ENCODE measurements around the gene UBE2L3. TPM values are rescaled to one million over a fixed set of nuclear protein-coding genes. Genes with fewer than 3 reads are reported as not detected.

Gene UBE2L3
- total RNA-seq, result 23.6 and 36.6 TPM in 2 replicates

GRCh38 chr22:21567456-21568346 is at the start of gene UBE2L3:
Gene UBE2L3, plus strand, starts transcription at chr22:21567714. Its CDS starts 31 bp downstream, at chr22:21567745.

GRCh38 chr22:21551361-21551760 is 16.2 kb upstream of the UBE2L3 start, which contains the start of gene RIMBP3C:
Gene RIMBP3C, minus strand, starts transcription at chr22:21551461. Its CDS starts 485 bp downstream, at chr22:21550976.

GRCh38 chr22:21629255-21630149 is 62.0 kb downstream of the UBE2L3 start, which contains the start of gene YDJC:
Gene YDJC, minus strand, starts transcription at chr22:21630022. Its CDS starts 8 bp downstream, at chr22:21630014.

GRCh38 chr22:21632237-21632895 is 64.9 kb downstream of the UBE2L3 start, which contains the start of gene CCDC116:
Gene CCDC116, plus strand, starts transcription at chr22:21632760. Its CDS starts 422 bp downstream, at chr22:21633182.

GRCh38 chr22:21641789-21642583 is 74.5 kb downstream of the UBE2L3 start, which contains the start of gene SDF2L1:
Gene SDF2L1, plus strand, starts transcription at chr22:21642302. Its CDS starts 35 bp downstream, at chr22:21642337.

Other genes starting within 250 kb of the UBE2L3 start
- gene RIMBP3B, start 184.0 kb upstream of the UBE2L3 start, total RNA-seq, result 0.11 TPM in 1 of 2 replicates, not detected in the other
- gene HIC2, start 150.3 kb upstream of the UBE2L3 start, total RNA-seq, result 2.4 and 2.7 TPM in 2 replicates
- gene TMEM191C, start 100.3 kb upstream of the UBE2L3 start, total RNA-seq, result 0.66 and 1.5 TPM in 2 replicates
- gene RIMBP3C, start 16.3 kb upstream of the UBE2L3 start, total RNA-seq, result 0.11 and 0.25 TPM in 2 replicates
- gene YDJC, start 62.3 kb downstream of the UBE2L3 start, total RNA-seq, result 15.3 and 22.0 TPM in 2 replicates
- 0.22 and 0.25 TPM in 2 replicates for gene CCDC116, start 65.0 kb downstream of the UBE2L3 start, total RNA-seq
- gene SDF2L1, start 74.6 kb downstream of the UBE2L3 start, total RNA-seq, result 54.5 and 107 TPM in 2 replicates
- 21.6 and 31.8 TPM in 2 replicates for gene PPIL2, start 98.3 kb downstream of the UBE2L3 start, total RNA-seq
- 0.22 and 0.50 TPM in 2 replicates for gene YPEL1, start 168.1 kb downstream of the UBE2L3 start, total RNA-seq

Data from uterine smooth muscle cell (primary cell).